Vagina (tissue), 2 donors: ENCODE data around the gene RNASEH2B.

Experiments
- CTCF ChIP-seq, 3 experiments: fragments of 450-650 bp in 2 of 3; fragments of 200-600 bp in 1 of 3; sonication (generic) in 1 of 3; IDR thresholded peaks; one replicate each; pipeline ENCODE4 v1.5.1; 2017 to 2019; ENCODE audit warnings: antibody characterized with exemption in 3 of 3, mild to moderate bottlenecking in 2 of 3, moderate library complexity in 2 of 3
- POLR2A ChIP-seq, 2 donors: fragments of 450-650 bp; IDR thresholded peaks; one replicate each; pipeline ENCODE4 v1.6.1; 2017; ENCODE audit warnings: antibody characterized with exemption in 2 of 2, mild to moderate bottlenecking in 2 of 2, moderate library complexity in 2 of 2

GRCh38 chr13:50974268-50974667 is 64.7 kb downstream of the RNASEH2B start:
- TF ChIP-seq CTCF (IDR thresholded peaks at IDR 0.05) (no peak), POLR2A (IDR thresholded peaks at IDR 0.05) (no peak)
